Endothelial cell of umbilical vein (primary cell): ENCODE measurements around the gene TIMP1. TPM values are rescaled to one million over a fixed set of nuclear protein-coding genes. Genes with fewer than 3 reads are reported as not detected.
A peak's percentile ranks its signal among the peaks of the same experiment; 100 is the strongest.

ENCODE experiments used
- BruUV-seq: library from RNA; stranded (reverse); fragments of 400-500 nt; replicated peaks from 2 replicates; lab custom pipeline; 2021; lab: Mats Ljungman, UMichigan
- CTCF ChIA-PET: fragments of 300-600, 350-600 bp; sonication (Branson Sonifier 250); formaldehyde crosslinking; loops from one replicate; lab custom pipeline; 2021; ENCODE audit warnings: antibody characterized with exemption, inconsistent platforms; lab: Charles Lee
- POLR2A ChIA-PET: fragments of 300-600, 350-600 bp; sonication (Branson Sonifier 250); formaldehyde crosslinking; loops from one replicate; lab custom pipeline; 2021; ENCODE audit warnings: antibody characterized with exemption, inconsistent platforms; lab: Charles Lee
- DNase-seq: peaks from one replicate; pipeline ENCODE4 v3.0.0-alpha.2; 2011; ENCODE audit warnings: low read depth, low spot score
- FAIRE-seq: peaks from 2 replicates; lab custom pipeline; 2011; peaks lifted over from hg19 to GRCh38; lab: Jason Lieb, UNC
- H2AFZ ChIP-seq: 2 replicates; pipeline ENCODE4 v1.6.0; 2012; ENCODE audit warnings: low read depth, low read length, control low read depth, inconsistent platforms
- H3K27ac ChIP-seq: 2 replicates; pipeline ENCODE4 v1.5.1; 2011; ENCODE audit warnings: low read depth, mild to moderate bottlenecking, control low read depth, low read length, moderate library complexity; ENCODE audit not compliant: insufficient read depth
- H3K27me3 ChIP-seq, 2 experiments: 2 replicates each; pipeline versions ENCODE4 v1.6.0 to v1.6.1; 2011; ENCODE audit warnings: low read length in 2 of 2, mixed read lengths in 1 of 2; ENCODE audit not compliant: control insufficient read depth in 2 of 2, insufficient read depth in 2 of 2
- H3K36me3 ChIP-seq, 2 experiments: 2 replicates in 1 of 2; 3 replicates in 1 of 2; pipeline ENCODE4 v1.5.1; 2011; ENCODE audit warnings: low read length in 2 of 2, mild to moderate bottlenecking in 1 of 2, moderate library complexity in 1 of 2; ENCODE audit not compliant: control insufficient read depth in 2 of 2, insufficient read depth in 2 of 2; ENCODE audit errors: extremely low read depth in 1 of 2
- H3K4me1 ChIP-seq: 3 replicates; pipeline ENCODE4 v1.5.1; 2011; ENCODE audit warnings: mild to moderate bottlenecking, low read length; ENCODE audit not compliant: control insufficient read depth, insufficient read depth; ENCODE audit errors: extremely low read depth
- H3K4me2 ChIP-seq: 2 replicates; pipeline ENCODE4 v1.6.1; 2011; ENCODE audit warnings: low read length, control low read depth, mixed read lengths; ENCODE audit not compliant: insufficient read depth
- H3K4me3 ChIP-seq, 3 experiments: fragments of 200-600 bp in 1 of 3; sonication (generic), shearing (Covaris generic) in 1 of 3; replicated peaks in 1 of 3; 2 replicates each; pipeline ENCODE4 v1.5.1; 2011 to 2016; ENCODE audit warnings: control low read depth in 3 of 3, low read length in 3 of 3, mild to moderate bottlenecking in 2 of 3, inconsistent platforms in 1 of 3, low read depth in 1 of 3, moderate library complexity in 1 of 3; ENCODE audit not compliant: insufficient read depth in 1 of 3
- H3K79me2 ChIP-seq: 2 replicates; pipeline ENCODE4 v1.6.0; 2012; ENCODE audit warnings: low read length, inconsistent platforms; ENCODE audit not compliant: control insufficient read depth, insufficient read depth
- H3K9ac ChIP-seq: replicated peaks from 2 replicates; pipeline ENCODE3; 2011; ENCODE audit warnings: low read length, control low read depth; ENCODE audit not compliant: insufficient read depth; ENCODE audit errors: extremely low read depth
- H3K9me1 ChIP-seq: replicated peaks from 3 replicates; pipeline ENCODE4 v1.6.0; 2011; ENCODE audit warnings: mild to moderate bottlenecking, low read length; ENCODE audit not compliant: control insufficient read depth, insufficient read depth; ENCODE audit errors: extremely low read depth
- H3K9me3 ChIP-seq: replicated peaks from 2 replicates; pipeline ENCODE4 v1.5.1; 2012; ENCODE audit warnings: low read length, inconsistent platforms; ENCODE audit not compliant: control insufficient read depth, insufficient read depth
- H4K20me1 ChIP-seq: replicated peaks from 2 replicates; pipeline ENCODE3; 2011; ENCODE audit warnings: mild to moderate bottlenecking, low read length; ENCODE audit not compliant: control insufficient read depth, insufficient read depth; ENCODE audit errors: extremely low read depth
- EZH2 ChIP-seq: IDR thresholded peaks from 2 replicates; pipeline ENCODE4 v1.6.1; 2012; ENCODE audit warnings: borderline replicate concordance, low read depth, mild to moderate bottlenecking, moderate library complexity, low read length, inconsistent platforms; ENCODE audit not compliant: severe bottlenecking
- FOS ChIP-seq: IDR thresholded peaks from 2 replicates; pipeline ENCODE4 v1.6.1; 2011; ENCODE audit warnings: mild to moderate bottlenecking, low read length, moderate library complexity, borderline replicate concordance; ENCODE audit not compliant: insufficient read depth
- JUN ChIP-seq: IDR thresholded peaks from 2 replicates; pipeline ENCODE4 v1.6.1; 2011; ENCODE audit warnings: borderline replicate concordance, low read depth; ENCODE audit not compliant: insufficient read length, insufficient read depth
- MYC ChIP-seq: IDR thresholded peaks from one replicate; pipeline ENCODE4 v1.6.1; 2011; ENCODE audit warnings: mild to moderate bottlenecking, low read depth, low read length
- dilution Hi-C: fragments of 300-500 bp; cut with MboI; formaldehyde crosslinking; loops from one replicate; pipeline ENCODE4 v1.15.0; 2019; ENCODE audit warnings: low sequenced_read_pairs; ENCODE audit not compliant: extremely low pct_ligation_motif_present
- intact Hi-C: fragments of 100-400 bp; cut with micrococcal nuclease; formaldehyde crosslinking; loops from one replicate; pipeline ENCODE4 v1.10.0; 2022
- polyA plus RNA-seq, 4 experiments: library from polyadenylated mRNA; depleted of rRNA in 3 of 4; stranded (reverse) in 3 of 4; unstranded in 1 of 4; fragments of >200 nt; gene quantifications; 2 replicates each; pipeline versions ENCODE4 v1.2.1 to v1.2.3, GENCODE V29; 2011 to 2012; ENCODE audit warnings: missing spikeins in 1 of 4
- total RNA-seq: library from RNA; stranded (reverse); gene quantifications from 2 replicates; pipeline ENCODE4 v1.2.3, GENCODE V29; 2021
- TF ChIP-seq, protein P1 (sequence below), 2 donors: IDR thresholded peaks; 1 replicate in 1 of 2; 2 replicates in 1 of 2; pipeline ENCODE4 v1.5.1; 2011; ENCODE audit warnings: low read length in 2 of 2, mild to moderate bottlenecking in 2 of 2, moderate library complexity in 2 of 2, control low read depth in 1 of 2, inconsistent platforms in 1 of 2, low read depth in 1 of 2; ENCODE audit not compliant: insufficient read depth in 1 of 2; ENCODE audit errors: extremely low read depth in 1 of 2

The TIMP1 gene
- total and polyA plus RNA-seq, 2 donors (not counting 3 experiments of a cell fraction or from before 2014, with no cell fraction given), result 124 to 277 TPM

DNA sequence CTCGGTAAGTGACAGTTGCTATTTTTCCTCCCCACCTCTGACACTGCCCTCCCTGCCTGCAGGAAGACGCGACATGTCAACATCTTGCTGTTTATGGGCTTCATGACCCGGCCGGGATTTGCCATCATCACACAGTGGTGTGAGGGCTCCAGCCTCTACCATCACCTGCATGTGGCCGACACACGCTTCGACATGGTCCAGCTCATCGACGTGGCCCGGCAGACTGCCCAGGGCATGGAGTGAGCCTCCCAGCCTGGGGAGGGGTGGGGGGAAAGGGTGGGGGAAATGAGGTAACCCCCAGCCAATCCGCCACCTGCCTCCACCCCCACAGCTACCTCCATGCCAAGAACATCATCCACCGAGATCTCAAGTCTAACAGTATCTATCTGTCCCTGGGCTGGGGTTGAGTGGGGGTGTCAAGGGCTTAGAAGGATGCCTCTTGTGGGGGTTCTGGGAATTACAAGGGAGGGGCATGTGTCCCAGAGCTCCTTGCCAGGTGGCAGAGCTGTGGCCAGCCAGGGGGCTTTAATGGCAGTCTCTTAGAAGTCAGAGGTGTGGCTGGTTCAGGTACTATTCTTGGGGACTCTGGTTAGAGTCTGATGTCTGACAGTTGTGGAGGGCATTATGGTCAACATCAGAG lies 13.5 kb upstream of the TIMP1 start:
- CTCF ChIA-PET, result interaction anchor here (1.7 to 2.0 kb wide), 2 partner anchors 11 to 12 kb away, joined by 4 read pairs; no protein-coding TSS in a partner anchor
- DNase-seq, result no peak
- H3K4me3 ChIP-seq, result no peak overlapping the region
- intact Hi-C loops (no loop called here), dilution Hi-C loops (no loop called here)
- no peak overlapping the region for H3K27ac ChIP-seq
- POLR2A ChIA-PET, result no interaction called here
- H3K4me1 ChIP-seq, result peaks cover 6% of the 10 kb centered on the region
- no TSS peak for BruUV-seq
- no peaks in the 10 kb centered on the region for H3K9me1 ChIP-seq
- H2AFZ ChIP-seq, result no peak overlapping the region
- TF ChIP-seq, protein P1, sequence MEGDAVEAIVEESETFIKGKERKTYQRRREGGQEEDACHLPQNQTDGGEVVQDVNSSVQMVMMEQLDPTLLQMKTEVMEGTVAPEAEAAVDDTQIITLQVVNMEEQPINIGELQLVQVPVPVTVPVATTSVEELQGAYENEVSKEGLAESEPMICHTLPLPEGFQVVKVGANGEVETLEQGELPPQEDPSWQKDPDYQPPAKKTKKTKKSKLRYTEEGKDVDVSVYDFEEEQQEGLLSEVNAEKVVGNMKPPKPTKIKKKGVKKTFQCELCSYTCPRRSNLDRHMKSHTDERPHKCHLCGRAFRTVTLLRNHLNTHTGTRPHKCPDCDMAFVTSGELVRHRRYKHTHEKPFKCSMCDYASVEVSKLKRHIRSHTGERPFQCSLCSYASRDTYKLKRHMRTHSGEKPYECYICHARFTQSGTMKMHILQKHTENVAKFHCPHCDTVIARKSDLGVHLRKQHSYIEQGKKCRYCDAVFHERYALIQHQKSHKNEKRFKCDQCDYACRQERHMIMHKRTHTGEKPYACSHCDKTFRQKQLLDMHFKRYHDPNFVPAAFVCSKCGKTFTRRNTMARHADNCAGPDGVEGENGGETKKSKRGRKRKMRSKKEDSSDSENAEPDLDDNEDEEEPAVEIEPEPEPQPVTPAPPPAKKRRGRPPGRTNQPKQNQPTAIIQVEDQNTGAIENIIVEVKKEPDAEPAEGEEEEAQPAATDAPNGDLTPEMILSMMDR (IDR thresholded peaks at IDR 0.05; ENCODE audit: extremely low read depth in 1 of 2, insufficient read depth in 1 of 2, low read depth in 1 of 2, low read length in 2 of 2), result peak; percentile 21 to 39
- TF ChIP-seq EZH2, result no peak
- no peak for TF ChIP-seq MYC
- TF ChIP-seq FOS, result no peak
- H3K4me2 ChIP-seq, result no peak overlapping the region
- H3K9me3 ChIP-seq, result no peaks in the 10 kb centered on the region
- H3K9ac ChIP-seq, result no peak overlapping the region
- H3K27me3 ChIP-seq, result no peaks in the 10 kb centered on the region
- no peaks in the 10 kb centered on the region for H4K20me1 ChIP-seq
- peaks cover 5% of the 10 kb centered on the region for H3K79me2 ChIP-seq
- H3K36me3 ChIP-seq, result peaks cover 0 to 6% of the 10 kb centered on the region in 2 experiments
- peak; percentile 24 for FAIRE-seq

DNA sequence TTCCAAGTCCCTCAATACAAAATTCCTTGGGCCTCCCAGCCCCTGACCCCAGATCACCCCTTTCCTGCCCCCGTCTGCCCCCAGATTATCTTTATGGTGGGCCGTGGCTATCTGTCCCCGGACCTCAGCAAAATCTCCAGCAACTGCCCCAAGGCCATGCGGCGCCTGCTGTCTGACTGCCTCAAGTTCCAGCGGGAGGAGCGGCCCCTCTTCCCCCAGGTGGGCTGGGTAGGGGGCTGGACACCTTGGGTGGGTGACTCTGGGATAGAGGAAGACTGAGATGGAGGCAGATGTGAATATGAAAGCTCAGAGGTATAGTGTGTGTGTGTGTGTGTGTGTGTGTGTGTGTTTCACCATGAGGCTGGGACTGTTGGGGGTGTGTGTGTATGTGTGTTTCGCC lies 11.4 kb upstream of the TIMP1 start:
- POLR2A ChIA-PET, result no interaction called here
- H3K4me2 ChIP-seq, result no peak overlapping the region
- H3K9me3 ChIP-seq, result no peaks in the 10 kb centered on the region
- no peak overlapping the region for H3K4me3 ChIP-seq
- TF ChIP-seq JUN, result no peak
- no peak for TF ChIP-seq FOS
- dilution Hi-C loops (no loop called here), intact Hi-C loops (no loop called here)
- peaks cover 6% of the 10 kb centered on the region for H3K4me1 ChIP-seq
- DNase-seq (no peak), FAIRE-seq (no peak)
- H4K20me1 ChIP-seq, result no peaks in the 10 kb centered on the region
- peaks cover 0 to 6% of the 10 kb centered on the region in 2 experiments for H3K36me3 ChIP-seq
- BruUV-seq, result no TSS peak
- H3K27ac ChIP-seq, result no peak overlapping the region
- no peak overlapping the region for H3K9ac ChIP-seq
- no peaks in the 10 kb centered on the region for H3K27me3 ChIP-seq
- CTCF ChIA-PET, result no interaction called here
- no peaks in the 10 kb centered on the region for H3K79me2 ChIP-seq
- no peaks in the 10 kb centered on the region for H3K9me1 ChIP-seq
- H2AFZ ChIP-seq, result no peak overlapping the region
